Hepatic stellate cell (primary cell): Measurements from ENCODE around the gene SKP1.
"Not testable (repeated sequence)": the region's sequence is repeated elsewhere in the genome, so short reads cannot be mapped to it uniquely, and the experiment has no call there.

Experiments
- DNase-seq: peaks from one replicate; pipeline ENCODE4 v3.0.0; 2011; ENCODE audit warnings: low spot score

SKP1 gene

DNA sequence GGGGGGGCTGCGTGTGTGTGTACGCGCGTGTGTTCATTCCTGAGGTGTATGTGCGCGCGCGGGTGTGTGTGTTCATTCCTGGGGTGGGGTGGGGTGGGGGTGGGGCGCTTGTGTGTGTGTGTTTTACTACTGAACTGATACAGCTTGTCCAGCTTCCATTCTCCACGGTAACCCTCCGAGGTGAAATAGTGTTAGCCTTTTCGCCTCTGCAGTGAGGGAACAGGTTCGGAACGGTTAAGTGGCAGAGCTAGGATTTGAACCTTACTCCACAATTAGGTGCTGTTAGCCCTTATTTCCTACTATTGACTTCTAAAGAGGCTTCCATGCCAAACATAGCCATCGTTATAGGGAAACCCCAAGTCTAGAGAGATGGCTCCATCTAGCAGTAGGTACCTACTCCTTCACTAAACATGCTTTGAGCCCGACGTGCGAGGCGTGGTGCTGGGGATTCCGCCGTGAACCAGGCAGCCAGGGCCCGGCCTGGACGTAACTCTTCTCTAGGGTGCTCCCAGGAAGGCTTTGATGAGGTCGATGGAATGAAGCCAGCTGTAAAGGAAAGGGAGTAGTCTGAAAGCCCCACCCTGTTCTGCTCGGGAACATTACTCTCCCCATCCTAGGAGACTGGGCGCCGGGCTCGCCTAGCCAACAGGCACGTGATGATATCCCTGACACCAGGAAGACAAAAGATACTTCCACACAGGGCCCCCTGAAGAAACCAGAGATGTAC, 782 bp upstream of the SKP1 start:
- DNase-seq: no peak

DNA sequence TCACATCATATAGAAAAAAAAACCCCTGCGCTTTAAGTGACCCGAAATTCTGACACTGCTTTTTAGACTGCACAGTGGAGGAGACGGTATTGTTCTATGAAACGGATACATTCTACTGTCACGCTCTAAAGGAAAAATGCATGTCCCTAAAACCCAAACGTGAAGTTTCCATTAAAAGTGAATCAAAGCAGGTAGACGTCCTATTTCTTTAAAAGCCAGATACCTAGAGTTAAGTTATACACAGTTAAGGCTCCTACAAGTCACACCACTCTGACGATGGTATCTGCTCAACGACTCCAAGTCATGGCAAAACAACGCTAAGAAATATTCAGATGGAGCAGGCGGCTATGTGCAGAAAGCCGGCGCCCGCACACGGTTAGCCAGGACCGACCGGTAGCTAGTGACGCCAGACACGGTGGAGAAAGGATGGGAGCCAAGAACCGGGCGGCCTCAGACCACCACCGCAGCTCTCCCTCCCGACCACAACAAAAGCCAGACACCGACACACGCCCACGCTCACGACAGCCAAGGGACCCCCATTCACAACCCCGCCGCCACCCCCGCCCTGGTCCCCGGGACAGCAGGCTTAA, 734 bp downstream of the SKP1 start:
- DNase-seq: peak; percentile 27

DNA sequence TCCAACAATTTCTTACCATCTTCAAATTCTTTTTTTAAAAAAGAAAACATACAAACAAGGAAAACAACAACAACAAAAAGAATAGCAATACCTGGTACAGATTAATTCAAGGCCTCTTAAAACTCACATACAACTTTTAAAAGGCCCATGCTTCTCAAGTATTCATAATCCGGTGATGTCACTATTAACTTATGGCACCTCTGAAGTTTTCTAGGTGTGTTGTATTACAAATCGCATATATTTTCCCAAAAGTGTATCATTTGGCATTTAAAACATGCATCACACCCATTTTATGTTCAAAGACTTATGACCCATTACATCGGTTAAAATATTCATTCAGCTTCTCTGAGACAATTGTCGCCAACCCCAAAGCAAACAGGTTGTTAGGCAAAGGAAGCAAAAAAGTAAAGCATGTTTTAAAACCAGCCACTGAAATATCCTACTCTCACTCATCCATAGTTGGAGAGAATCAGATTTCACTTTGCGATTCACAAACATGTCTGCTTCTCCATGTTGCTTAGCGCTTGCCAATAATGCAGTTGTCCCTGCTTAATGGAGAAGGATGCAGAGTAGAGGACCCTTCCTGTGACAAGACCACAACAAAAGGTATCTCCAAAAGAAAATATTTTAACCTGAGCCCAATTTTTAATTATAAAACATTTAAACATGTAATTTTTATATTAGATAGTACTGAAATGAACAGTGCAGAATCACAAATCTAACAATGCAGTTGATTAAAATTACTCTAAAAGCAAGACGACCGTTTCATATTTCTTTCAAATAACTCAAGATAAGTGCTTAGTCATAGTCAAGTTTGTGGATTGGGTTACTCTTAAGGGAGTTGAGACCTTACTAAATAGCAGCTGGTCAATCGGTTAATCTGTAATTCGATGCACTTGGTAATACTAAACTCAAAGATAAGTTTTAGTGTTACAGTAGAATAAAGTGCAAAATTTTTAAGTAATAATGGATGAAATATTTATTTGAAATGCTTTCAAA, 1.6 kb downstream of the SKP1 start:
- DNase-seq: peak; percentile 28

DNA sequence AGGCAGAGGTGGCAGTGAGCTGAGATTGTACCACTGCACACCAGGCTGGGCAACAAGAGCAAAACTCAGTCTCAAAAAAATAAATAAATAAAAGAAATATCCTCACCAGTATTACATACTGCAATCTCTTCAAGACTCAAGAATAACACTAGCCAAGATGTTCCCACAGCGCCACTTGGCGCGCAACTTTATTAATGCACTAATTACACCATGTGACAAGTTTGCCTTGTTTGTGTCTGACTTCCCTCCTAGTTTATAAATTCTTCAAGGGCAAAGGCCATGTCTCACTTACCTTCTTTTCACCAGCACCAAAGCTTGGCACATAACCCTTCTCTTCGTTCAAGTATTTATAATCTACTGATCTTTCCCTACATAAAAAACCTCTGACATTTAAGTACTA, 4.8 kb downstream of the SKP1 start:
- no peak for DNase-seq

DNA sequence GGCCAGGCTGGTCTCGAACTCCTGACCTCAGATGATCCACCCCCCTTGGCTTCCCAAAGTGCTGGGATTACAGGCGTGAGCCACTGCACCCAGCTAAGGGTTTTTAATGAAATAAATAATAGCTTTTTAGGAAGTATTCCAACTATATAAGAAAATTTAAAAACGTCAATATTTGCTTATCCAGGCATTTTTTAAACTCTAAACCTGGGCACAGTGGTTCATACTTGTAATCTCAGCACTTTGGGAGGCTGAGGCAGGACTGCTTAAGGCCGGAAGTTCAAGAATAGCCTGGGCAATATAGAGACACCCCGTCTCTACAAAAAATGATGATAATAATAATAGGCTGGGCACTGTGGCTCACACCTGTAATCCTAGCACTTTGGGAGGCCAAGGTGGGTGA, 14.2 kb downstream of the SKP1 start:
- no peak for DNase-seq

DNA sequence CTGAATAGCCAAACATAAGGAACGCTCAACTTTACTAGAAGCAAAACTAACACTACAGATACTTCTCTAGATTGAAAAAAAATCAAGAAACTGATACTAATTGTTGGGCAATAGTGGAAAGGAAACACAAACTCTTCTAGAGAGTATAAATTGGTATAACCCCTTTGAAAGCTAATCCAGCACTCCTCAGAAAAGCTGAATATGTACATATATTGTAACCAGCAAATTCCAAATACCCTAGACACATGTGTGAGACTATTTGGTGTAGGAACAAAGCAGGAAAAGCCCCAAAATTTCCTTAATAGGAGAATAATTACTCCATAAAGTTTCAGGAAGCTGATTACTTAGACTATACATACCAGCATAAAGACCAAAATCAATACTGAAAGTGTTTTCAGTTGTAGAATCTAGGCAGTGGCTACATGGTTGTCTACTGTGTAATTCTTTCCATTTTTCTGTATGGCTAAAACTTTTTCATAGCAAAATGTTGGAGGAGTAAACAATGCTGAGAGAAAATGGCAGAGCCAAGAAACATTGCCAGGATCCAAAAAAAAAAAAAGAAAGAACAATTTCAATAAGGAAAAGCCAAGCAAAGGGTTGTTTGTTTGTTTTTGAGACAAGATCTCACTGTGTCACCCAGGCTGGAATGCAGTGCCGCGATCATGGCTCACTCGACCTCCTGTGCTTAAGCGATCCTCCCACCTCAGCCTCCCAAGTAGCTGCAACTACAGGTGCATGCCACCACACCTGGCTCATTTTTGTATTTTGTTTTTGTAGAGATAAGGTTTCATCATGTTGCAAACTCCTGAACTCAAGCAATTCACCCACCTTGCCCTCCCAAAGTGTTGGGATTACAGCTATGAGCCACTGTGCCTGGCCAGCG, 15.0 kb downstream of the SKP1 start:
- DNase-seq: no peak

DNA sequence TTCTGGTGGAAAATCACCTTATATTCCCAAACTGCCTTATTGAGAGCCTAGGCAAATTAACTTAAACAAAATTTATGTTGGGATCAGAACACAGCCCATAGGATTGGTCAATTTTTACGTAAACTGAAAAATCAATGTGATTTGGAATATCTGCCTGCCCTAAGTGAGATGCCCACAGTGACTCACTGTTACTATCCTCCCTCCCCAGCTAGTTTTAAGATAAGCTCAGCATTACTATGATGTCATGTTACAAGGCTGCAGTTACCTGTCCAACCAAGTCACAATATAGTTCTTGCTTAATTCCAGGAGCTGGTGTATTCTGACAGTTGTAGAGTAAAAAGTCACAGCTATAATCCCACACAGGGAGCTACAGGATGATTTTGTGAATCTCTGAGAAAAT, 23.1 kb downstream of the SKP1 start:
- no peak for DNase-seq

DNA sequence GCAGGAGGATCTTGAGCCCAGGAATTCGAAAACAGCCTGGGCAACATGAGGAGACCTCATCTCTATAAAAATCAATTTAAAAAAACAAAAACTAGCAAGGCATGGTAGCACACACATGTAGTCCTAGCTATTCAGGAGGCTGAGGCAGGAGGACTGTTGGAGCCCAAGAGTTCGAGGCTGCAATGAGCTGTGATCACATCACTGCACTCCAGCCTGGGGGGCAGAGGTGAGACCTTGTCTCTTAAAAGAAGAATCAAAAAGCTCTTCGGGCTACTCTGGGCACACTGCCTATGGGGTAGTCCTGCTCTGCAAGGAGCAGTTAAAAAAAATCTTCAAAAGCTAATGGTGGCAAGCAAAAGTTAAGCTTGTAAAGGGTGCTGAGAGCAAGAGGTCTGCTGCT, 23.5 kb downstream of the SKP1 start:
- DNase-seq: no peak

DNA sequence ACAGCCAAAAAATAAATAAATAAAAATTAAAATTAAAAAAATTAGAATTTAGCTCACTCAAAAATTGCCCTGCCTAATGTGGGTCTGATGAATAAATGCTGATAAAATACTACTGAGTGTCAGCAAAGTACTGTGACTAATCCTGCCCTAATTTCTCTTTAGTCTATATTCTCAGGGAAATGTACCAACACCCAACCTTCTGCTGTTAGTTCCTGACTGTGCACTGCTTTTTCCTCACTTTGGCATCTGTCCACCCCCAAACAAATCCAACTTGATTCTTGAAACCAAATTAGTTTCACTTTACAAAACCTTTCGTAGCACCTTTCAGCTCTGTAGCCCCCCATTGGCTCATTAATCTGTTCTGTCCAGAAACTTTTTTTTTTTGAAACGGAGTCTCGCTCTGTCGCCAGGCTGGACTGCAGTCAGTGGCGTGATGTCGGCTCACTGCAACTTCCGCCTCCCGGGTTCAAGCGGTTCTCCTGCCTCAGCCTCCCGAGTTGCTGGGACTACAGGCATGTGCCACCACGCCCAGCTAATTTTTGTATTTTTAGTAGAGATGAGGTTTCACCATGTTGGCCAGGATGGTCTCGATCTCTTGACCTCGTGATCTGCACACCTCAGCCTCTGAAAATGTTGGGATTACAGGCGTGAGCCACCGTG, 24.4 kb downstream of the SKP1 start:
- not testable (repeated sequence) for DNase-seq

DNA sequence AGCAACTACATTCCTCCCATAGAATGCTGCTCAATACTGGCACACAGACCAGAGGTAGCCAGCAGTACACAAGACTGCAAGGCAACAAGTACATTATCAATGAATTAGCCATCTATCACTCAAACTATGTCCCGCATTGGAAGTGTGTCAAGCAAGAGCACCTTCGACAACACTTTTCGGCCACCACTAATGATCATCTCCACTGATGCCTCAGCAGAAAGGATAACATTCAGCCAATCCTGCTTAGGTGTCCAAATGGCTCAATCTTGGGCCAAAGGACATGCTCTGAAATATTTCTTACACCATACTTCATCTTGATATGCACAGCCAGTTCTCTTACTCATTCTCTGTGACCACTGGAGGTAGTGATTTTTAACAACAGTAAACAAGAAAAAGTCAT, 25.0 kb downstream of the SKP1 start:
- DNase-seq: no peak

DNA sequence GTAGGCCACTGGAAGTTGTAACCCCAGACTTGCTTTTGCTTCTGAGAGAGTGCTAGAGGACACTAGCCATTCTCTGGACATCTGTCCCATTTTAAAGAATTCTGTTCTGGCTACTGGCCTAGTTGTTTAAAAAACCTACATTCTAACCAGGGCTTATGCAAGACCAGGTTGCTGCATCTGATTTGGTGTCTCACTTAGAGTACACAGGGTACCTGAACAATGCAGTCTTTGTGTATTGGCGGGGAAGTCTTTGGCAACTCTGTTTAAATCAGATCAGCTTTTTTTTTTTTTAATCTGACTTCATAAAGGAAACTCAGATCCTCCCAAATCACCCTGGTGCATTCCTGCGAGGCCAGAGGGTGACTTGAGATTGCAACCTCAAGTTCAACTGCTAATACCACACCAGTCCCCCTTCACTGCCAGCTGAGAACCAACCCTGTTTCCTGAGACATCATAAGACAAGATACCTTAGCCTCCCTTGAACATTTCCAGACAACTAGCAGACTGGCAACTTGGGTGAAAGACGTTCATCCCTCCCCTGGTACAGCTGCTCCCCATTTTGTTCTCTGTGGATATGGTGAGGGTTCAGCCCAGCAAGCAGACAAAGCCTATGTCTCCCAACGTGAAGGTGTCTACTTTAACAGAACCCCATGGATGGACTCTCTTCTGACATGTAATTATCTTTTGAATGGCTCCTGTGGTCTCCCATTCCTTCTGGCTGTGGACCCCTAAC, 27.0 kb downstream of the SKP1 start:
- DNase-seq: no peak

DNA sequence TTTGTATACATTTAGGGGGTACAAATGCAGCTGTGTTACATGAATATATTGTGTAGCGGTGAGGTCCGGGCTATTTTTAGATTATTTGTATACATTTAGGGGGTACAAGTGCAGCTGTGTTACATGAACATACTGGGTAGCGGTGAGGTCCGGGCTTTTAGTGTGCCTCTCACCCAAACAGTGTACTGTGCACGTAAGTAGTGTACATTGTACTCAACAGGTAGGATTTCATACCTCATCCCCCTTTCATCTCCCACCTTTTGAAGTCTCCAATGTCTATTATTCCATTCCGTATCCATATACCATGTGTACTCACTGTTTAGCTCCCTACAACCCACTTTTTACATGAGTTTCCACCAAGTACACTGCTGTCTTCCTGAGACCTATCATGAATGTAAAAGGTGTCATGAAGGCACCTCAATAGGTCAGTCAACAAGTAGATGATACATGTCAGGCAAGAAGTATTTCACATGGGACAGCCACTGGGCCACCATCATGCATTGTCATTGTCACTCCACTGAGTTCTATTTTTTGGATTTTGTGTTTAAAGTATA, 27.7 kb downstream of the SKP1 start:
- no peak for DNase-seq

DNA sequence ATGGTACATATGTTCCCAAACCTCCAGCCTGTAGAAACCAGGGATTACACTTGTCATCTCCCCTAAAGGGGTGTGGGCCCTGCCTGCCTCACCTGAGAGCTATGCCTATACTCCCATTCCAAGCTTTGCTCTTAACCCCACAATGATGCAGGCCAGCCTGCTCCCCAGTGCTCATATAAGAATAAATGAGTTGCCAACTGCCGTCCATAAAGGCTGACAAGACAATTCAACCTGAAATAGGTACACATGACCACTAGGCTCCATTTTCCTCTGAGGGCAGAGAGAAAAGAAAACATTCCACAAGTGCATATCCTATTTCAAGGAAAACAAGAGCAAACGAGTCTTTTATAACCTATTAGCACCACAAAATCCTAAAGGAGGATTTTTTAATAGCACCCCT, 28.4 kb downstream of the SKP1 start:
- DNase-seq: no peak

DNA sequence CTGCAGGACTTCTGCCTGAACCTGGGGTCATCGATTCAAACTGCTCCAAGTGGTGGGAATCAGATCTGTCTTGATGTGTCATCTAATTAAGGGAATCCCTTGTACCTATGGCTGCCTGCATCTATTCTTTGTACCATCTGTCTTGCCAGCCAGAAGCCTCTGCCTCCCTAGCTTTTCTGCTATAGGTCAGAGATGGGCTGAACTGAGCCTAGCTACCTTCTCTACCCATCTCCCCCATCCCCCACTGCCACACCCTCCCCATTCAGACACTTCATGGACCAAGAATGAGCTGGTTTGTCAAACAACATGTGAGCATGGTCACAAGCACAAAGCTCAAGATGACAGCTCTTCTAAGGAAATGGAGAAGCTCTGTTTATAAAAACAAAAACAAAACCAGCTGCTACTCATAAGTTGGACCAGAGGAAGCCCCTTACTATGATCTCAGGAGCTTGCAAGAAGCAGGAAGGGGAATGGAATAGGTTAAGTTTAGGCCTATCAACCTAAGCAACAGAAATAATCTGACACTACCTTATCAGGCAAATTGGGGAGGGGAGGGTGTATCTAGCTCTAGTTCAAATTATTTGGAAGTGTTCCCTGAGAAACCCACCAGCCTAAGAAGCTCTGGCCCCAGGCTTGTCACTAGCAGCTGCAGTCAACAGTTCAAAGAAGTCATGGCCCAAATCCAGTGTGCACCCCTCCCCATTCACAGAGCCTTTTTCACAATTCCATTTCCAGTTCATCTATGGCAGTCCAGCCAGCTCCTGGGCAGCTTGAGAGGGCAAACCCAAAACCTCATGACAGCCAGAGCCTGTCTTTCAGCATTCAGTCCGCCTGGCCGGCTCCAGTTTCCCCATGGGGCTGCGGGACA, 29.9 kb downstream of the SKP1 start:
- no peak for DNase-seq

DNA sequence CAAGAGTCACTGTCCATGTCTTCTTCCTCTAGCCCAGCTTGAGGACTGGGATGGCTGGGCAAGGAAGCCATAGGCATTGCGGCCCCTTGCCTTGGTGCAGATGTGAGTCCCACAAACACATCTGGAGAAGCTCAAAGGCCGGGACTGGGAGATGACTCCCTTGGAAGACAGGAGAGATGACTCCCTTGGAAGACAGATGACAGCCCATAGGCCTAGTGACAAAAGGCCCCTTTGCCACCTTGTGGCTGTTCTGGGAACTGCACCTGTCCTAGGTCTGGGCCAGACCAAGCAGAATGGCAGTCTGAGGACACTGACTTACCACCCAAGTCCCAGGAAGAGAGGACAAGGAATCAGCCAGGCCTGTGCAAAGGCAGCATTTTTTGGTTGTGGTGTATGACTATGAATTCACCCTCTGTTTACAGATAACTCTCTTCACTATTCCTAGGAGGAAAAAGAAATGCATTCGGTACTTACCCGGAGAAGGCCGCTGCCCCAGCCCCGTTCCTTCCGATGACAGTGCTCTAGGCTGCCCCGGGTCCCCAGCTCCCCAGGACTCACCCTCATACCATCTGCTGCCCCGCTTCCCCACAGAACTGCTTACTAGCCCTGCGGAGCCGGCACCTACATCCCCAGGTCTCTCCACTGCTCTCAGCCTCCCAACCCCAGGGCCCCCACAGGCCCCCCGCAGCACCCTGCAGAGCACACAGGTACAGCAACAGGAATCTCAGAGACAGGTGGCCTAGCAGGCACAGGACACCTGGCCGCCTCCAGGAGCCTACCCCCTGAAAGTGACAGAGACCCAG, 30.8 kb downstream of the SKP1 start:
- peak; percentile 77 for DNase-seq

DNA sequence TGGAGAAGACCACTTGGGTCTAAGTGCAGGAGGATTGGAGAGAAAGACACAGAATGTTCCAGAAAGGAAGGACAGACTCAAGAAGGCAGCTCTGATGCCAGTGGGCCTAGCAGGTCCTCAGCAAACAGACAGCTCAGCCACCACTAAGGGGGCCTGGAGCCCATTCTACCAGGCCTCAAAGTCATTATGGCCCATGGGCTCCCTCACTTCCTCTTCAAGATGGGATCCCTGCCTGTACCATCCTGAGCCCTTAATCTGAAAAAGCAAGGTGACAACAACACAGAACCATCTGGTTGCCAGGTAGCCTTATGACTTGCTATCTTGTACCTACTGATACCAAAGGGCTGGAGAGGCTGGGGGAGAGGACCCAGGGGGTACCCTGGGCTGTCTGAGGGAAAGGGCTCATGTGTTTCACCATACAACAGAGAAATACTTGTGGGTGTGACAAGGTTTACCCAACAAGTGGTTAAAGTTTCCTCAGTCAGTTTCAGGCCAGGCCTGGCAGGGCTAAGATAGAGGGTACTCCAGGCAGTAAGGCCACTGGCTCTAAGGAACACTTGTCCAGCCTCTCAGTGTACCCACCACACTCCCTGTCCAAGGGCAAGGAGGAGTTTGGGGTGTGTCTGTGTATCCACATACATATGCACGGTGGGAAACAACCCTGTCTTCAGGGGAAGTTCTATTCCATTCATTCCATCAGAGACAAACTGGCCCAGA, 31.6 kb downstream of the SKP1 start:
- no peak for DNase-seq
